MM.1S (cell line): ENCODE results near the gene TRIM54.

ENCODE experiments used
- EZH2phosphoT487 ChIP-seq: fragments of 300-600 bp; sonication (generic); IDR thresholded peaks from 2 replicates; pipeline ENCODE4 v1.6.1; 2018; ENCODE audit warnings: antibody characterized with exemption, low read length
- TF ChIP-seq, protein P1 (sequence below): fragments of 300-600 bp; sonication (generic); IDR thresholded peaks from 2 replicates; pipeline ENCODE4 v1.5.1; 2016; ENCODE audit warnings: antibody characterized with exemption, low read length, mixed read lengths

DNA sequence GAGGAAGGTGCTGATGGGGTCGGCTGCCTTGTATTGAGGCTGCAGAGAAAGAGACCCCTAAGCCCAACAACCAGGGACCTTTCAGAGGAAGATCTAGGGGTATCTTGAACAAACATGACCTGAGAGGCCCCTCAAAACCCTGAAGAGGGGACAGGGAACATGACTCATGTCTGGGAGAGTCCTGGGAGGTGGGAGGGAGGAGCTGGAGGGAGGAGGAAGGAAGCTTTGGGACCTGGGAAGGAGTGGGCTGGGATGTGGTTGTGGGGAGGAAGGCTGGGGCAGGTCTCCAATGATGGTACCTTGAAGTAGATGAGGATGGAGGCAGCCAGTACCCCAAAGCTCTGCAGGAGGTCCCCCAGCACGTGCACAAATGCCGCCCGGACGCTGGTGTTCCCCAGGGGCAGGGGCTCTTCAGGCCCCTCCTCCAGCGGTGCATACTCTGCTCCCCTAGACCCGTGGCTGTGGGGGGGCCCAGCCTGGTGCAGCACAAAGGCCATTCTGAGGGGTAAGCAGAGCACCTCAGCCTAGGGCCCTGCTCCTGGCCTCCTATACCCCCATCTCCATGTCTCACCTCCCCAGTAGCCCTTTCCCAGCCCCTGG lies 25.3 kb upstream of the TRIM54 start:
- TF ChIP-seq, protein P1, sequence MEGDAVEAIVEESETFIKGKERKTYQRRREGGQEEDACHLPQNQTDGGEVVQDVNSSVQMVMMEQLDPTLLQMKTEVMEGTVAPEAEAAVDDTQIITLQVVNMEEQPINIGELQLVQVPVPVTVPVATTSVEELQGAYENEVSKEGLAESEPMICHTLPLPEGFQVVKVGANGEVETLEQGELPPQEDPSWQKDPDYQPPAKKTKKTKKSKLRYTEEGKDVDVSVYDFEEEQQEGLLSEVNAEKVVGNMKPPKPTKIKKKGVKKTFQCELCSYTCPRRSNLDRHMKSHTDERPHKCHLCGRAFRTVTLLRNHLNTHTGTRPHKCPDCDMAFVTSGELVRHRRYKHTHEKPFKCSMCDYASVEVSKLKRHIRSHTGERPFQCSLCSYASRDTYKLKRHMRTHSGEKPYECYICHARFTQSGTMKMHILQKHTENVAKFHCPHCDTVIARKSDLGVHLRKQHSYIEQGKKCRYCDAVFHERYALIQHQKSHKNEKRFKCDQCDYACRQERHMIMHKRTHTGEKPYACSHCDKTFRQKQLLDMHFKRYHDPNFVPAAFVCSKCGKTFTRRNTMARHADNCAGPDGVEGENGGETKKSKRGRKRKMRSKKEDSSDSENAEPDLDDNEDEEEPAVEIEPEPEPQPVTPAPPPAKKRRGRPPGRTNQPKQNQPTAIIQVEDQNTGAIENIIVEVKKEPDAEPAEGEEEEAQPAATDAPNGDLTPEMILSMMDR: no peak
- no peak for TF ChIP-seq EZH2phosphoT487
